Psoas muscle (tissue), 8 donors: Measurements from ENCODE around the gene GBA3. TPM values are rescaled to one million over a fixed set of nuclear protein-coding genes. Genes with fewer than 3 reads are reported as not detected.

Experiments used
- ATAC-seq, 4 donors: fragments of 200-7000 bp; cut with Tn5 transposase; one replicate each; pipeline ENCODE4 v1.9.1; 2020; ENCODE audit warnings: moderate library complexity in 3 of 4, mild to moderate bottlenecking in 2 of 4
- DNase-seq, 2 donors: peaks; one replicate each; pipeline ENCODE4 v3.0.0-alpha.2; 2020
- H3K27ac ChIP-seq: fragments of 200-600 bp; one replicate; pipeline ENCODE4 v1.8.0; 2022
- H3K27me3 ChIP-seq, 3 donors: fragments of 200-600 bp in 1 of 3; one replicate each; pipeline versions ENCODE4 v1.6.1 to v1.8.0; 2013 to 2022; ENCODE audit warnings: low read length in 2 of 3, mild to moderate bottlenecking in 2 of 3, moderate library complexity in 1 of 3; ENCODE audit not compliant: insufficient read depth in 3 of 3
- H3K36me3 ChIP-seq, 2 donors: fragments of 200-600 bp in 1 of 2; one replicate each; pipeline versions ENCODE4 v1.6.1 to v1.8.0; 2013 to 2022; ENCODE audit warnings: low read depth in 1 of 2, mild to moderate bottlenecking in 1 of 2, moderate library complexity in 1 of 2; ENCODE audit not compliant: insufficient read depth in 1 of 2
- H3K4me1 ChIP-seq: fragments of 200-600 bp; one replicate; pipeline ENCODE4 v1.8.0; 2022
- H3K4me3 ChIP-seq: fragments of 200-600 bp; one replicate; pipeline ENCODE4 v1.8.0; 2022; ENCODE audit warnings: mild to moderate bottlenecking
- H3K9me3 ChIP-seq: fragments of 200-600 bp; one replicate; pipeline ENCODE4 v1.8.0; 2022
- CTCF ChIP-seq: fragments of 200-600 bp; IDR thresholded peaks from one replicate; pipeline ENCODE4 v1.8.0; 2022; ENCODE audit warnings: antibody characterized with exemption
- WGBS, 3 donors: extraction: QIAGEN DNeasy Blood & Tissue Kit; methylation state at CpG; one replicate each; pipeline versions ENCODE4 v1.1.6 to v1.1.7; 2013; 5-methylcytosine and 5-hydroxymethylcytosine counted together
- intact Hi-C, 2 donors: fragments of 100-400 bp; cut with DNase I; formaldehyde crosslinking; loops; one replicate each; pipeline versions ENCODE4 v1.11.0 to v1.14.2; 2022
- polyA plus RNA-seq, 3 donors: library from polyadenylated mRNA; stranded (reverse); fragments of 200-250 nt; gene quantifications; one replicate each; pipeline ENCODE4 v1.2.3, GENCODE V29; 2013
- total RNA-seq, 4 donors: library from RNA; stranded (reverse); fragmentation: NEBNext Ultra II Directional in 2 of 4; extraction: Animal tissue kit (Norgen Biotek cat#: 25700) in 2 of 4; gene quantifications; one replicate each; pipeline versions ENCODE4 v1.2.1 to v1.2.4, GENCODE V29; 2021 to 2023
- donor health status: healthy with polysubstance abuse.
- donor health status: DM: no; HTN: no; CAD: no; lungs with moderate emphysema.
- donor health status: Bipolar disorder and iron deficiency.
- donor health status: healthy.
- donor health status: DM: yes; HTN: yes; CAD: no.
- donor health status: DM: no; HTN: no; CAD: no.
- donor health status: DM: no; HTN: no; CAD: no.
- donor health status: DM: yes; HTN: yes; CAD: no.

Gene GBA3
- total and polyA plus RNA-seq, 7 donors = 0.04 to 0.23 TPM; not detected in 5

GRCh38 chr4:22686141-22686540, 6.6 kb upstream of the GBA3 start:
- WGBS, 3 donors = 18 to 27% (median 22%) methylated on average over 5 of the region's 5 CpGs

GRCh38 chr4:22688236-22688635, 4.5 kb upstream of the GBA3 start:
- H3K36me3 ChIP-seq = no peaks in the 10 kb centered on the region
- DNase-seq (no peak), ATAC-seq (no peak)
- H3K9me3 ChIP-seq = no peaks in the 10 kb centered on the region
- TF ChIP-seq CTCF = no peak
- H3K4me3 ChIP-seq = no peak overlapping the region
- intact Hi-C loops = loop anchor here (5.0 to 10.0 kb wide), 3 partner anchors 153 to 901 kb away; no protein-coding TSS in a partner anchor
- no peaks in the 10 kb centered on the region for H3K4me1 ChIP-seq
- 67 to 81% (median 71%) methylated on average over 3 of the region's 3 CpGs for WGBS, 3 donors
- H3K27me3 ChIP-seq = peaks cover 0 to 2% (median 0%) of the 10 kb centered on the region in 3 donors
- no peak overlapping the region for H3K27ac ChIP-seq

More at GRCh38 chr4:22686141-22686540, 6.6 kb upstream of the GBA3 start:
- no peaks in the 10 kb centered on the region for H3K9me3 ChIP-seq
- intact Hi-C loops = loop anchor here (5.0 to 10.0 kb wide), 3 partner anchors 151 to 899 kb away; no protein-coding TSS in a partner anchor
- no peaks in the 10 kb centered on the region for H3K4me1 ChIP-seq
- ATAC-seq (no peak), DNase-seq (no peak)
- no peak for TF ChIP-seq CTCF
- H3K27me3 ChIP-seq = peaks cover 0 to 2% (median 0%) of the 10 kb centered on the region in 3 donors
- H3K4me3 ChIP-seq = no peak overlapping the region
- H3K27ac ChIP-seq = no peak overlapping the region
- H3K36me3 ChIP-seq = no peaks in the 10 kb centered on the region

GRCh38 chr4:22689428-22689827, 3.3 kb upstream of the GBA3 start:
- Histone ChIP-seq H3K27me3 (peaks cover 0 to 2% (median 0%) of the 10 kb centered on the region in 3 donors), H3K36me3 (no peaks in the 10 kb centered on the region), H3K4me3 (no peak overlapping the region), H3K27ac (no peak overlapping the region), H3K4me1 (no peaks in the 10 kb centered on the region), H3K9me3 (no peaks in the 10 kb centered on the region)
- intact Hi-C loops = loop anchor here (5.0 to 10.0 kb wide), 3 partner anchors 155 to 902 kb away; no protein-coding TSS in a partner anchor
- 92 to 96% (median 93%) methylated on average over 3 of the region's 3 CpGs for WGBS, 3 donors
- no peak for DNase-seq
- no peak for ATAC-seq
- TF ChIP-seq CTCF = no peak

- TF ChIP-seq CTCF = no peak
- no peak for DNase-seq
- intact Hi-C loops = no loop called here
- 75 to 95% (median 92%) methylated on average over 1 of the region's 1 CpG for WGBS, 3 donors
- Histone ChIP-seq H3K27ac (no peak overlapping the region), H3K27me3 (no peaks in the 10 kb centered on the region), H3K36me3 (no peaks in the 10 kb centered on the region), H3K4me1 (no peaks in the 10 kb centered on the region), H3K9me3 (no peaks in the 10 kb centered on the region), H3K4me3 (no peak overlapping the region)
- no peak for ATAC-seq
Measured at GRCh38 chr4:22695029-22695428, 2.3 kb downstream of the GBA3 start.

- Histone ChIP-seq H3K9me3 (no peaks in the 10 kb centered on the region), H3K27ac (no peak overlapping the region), H3K4me1 (no peaks in the 10 kb centered on the region), H3K36me3 (no peaks in the 10 kb centered on the region), H3K27me3 (no peaks in the 10 kb centered on the region), H3K4me3 (no peak overlapping the region)
- DNase-seq (no peak), ATAC-seq (no peak)
- 53 to 62% (median 58%) methylated on average over 3 of the region's 3 CpGs for WGBS, 3 donors
- no peak for TF ChIP-seq CTCF
- intact Hi-C loops = no loop called here
Measured at GRCh38 chr4:22695917-22696316, 3.2 kb downstream of the GBA3 start.
